Panc1 (cell line): ENCODE data around the gene ABRAXAS1.

ENCODE experiments used
- CTCF ChIP-seq: fragments of 450-650 bp; IDR thresholded peaks from 2 replicates; pipeline ENCODE4 v1.5.1; 2017; ENCODE audit warnings: mild to moderate bottlenecking
- POLR2AphosphoS5 ChIP-seq: IDR thresholded peaks from 2 replicates; pipeline ENCODE4 v1.6.1; 2012; ENCODE audit warnings: mild to moderate bottlenecking, low read depth, low read length, moderate library complexity

GRCh38 chr4:83417566-83417965 is 67.3 kb downstream of the ABRAXAS1 start:
- TF ChIP-seq CTCF: no peak
- TF ChIP-seq POLR2AphosphoS5: no peak
